ENCODE measurements around the gene TXLNG. TPM values are rescaled to one million over a fixed set of nuclear protein-coding genes. Genes with fewer than 3 reads are reported as not detected.

The TXLNG gene
- total RNA-seq, 4 donors from 2014 or later, result 9.6 to 13.6 (median 11.9) TPM

- intact Hi-C loops (cut with DNase I), result no loop called here
Observed at GRCh38 chrX:16834806-16835205, 48.5 kb downstream of the TXLNG start.

GRCh38 chrX:16836371-16836770 lies 50.1 kb downstream of the TXLNG start:
- intact Hi-C loops (cut with DNase I), result no loop called here
- no peak for DNase-seq (ENCODE audit: extremely low spot score)
- Histone ChIP-seq H3K27me3 (no peaks in the 10 kb centered on the region), H3K36me3 (peaks cover 0 to 76% (median 39%) of the 10 kb centered on the region in 4 donors), H3K27ac (replicated peaks in 1 of 4) (peak overlapping the region in 3 of 4 donors; percentile 8 to 46 (median 31)), H3K9me3 (no peaks in the 10 kb centered on the region), H3K4me1 (peaks cover 4 to 22% (median 21%) of the 10 kb centered on the region in 4 donors), H3K4me3 (no peak overlapping the region)
- WGBS, result 81% methylated on average over 9 of the region's 9 CpGs
- TF ChIP-seq CTCF (IDR thresholded peaks at IDR 0.05), result peak in 2 of 3 experiments; percentile 22 to 48
- no peak for TF ChIP-seq EP300 (IDR thresholded peaks at IDR 0.05)
- TF ChIP-seq POLR2AphosphoS5 (IDR thresholded peaks at IDR 0.05), result peak in 1 of 2 donors; percentile 9
- TF ChIP-seq POLR2A (IDR thresholded peaks at IDR 0.05; ENCODE audit: low read depth), result no peak

More at GRCh38 chrX:16834806-16835205, 48.5 kb downstream of the TXLNG start:
- Histone ChIP-seq H3K27me3 (no peaks in the 10 kb centered on the region), H3K4me1 (peaks cover 4 to 20% (median 17%) of the 10 kb centered on the region in 4 donors), H3K36me3 (peaks cover 0 to 63% (median 36%) of the 10 kb centered on the region in 4 donors), H3K9me3 (no peaks in the 10 kb centered on the region), H3K4me3 (no peak overlapping the region), H3K27ac (replicated peaks in 1 of 4) (peak overlapping the region; percentile 1 to 42 (median 30))
- WGBS, result 85% methylated on average over 6 of the region's 6 CpGs
- DNase-seq (ENCODE audit: extremely low spot score), result no peak
- TF ChIP-seq CTCF (IDR thresholded peaks at IDR 0.05), result no peak
- no peak for TF ChIP-seq POLR2A (IDR thresholded peaks at IDR 0.05; ENCODE audit: low read depth)
- no peak for TF ChIP-seq POLR2AphosphoS5 (IDR thresholded peaks at IDR 0.05)
- no peak for TF ChIP-seq EP300 (IDR thresholded peaks at IDR 0.05)

- TF ChIP-seq POLR2A (IDR thresholded peaks at IDR 0.05; ENCODE audit: low read depth) (no peak), CTCF (IDR thresholded peaks at IDR 0.05) (no peak), EP300 (IDR thresholded peaks at IDR 0.05) (no peak), POLR2AphosphoS5 (IDR thresholded peaks at IDR 0.05) (peak; percentile 3 to 47)
- no peak overlapping the region for H3K4me3 ChIP-seq
- peak overlapping the region; percentile 53 to 70 (median 66) for H3K27ac ChIP-seq (replicated peaks in 1 of 4)
- peaks cover 0 to 72% (median 33%) of the 10 kb centered on the region in 4 donors for H3K36me3 ChIP-seq
- H3K9me3 ChIP-seq, result no peaks in the 10 kb centered on the region
- peaks cover 4 to 30% (median 28%) of the 10 kb centered on the region in 4 donors for H3K4me1 ChIP-seq
- intact Hi-C loops (cut with DNase I), result no loop called here
- DNase-seq (ENCODE audit: extremely low spot score), result no peak
- no peaks in the 10 kb centered on the region for H3K27me3 ChIP-seq
- WGBS, result 67% methylated on average over 9 of the region's 11 CpGs
Observed at GRCh38 chrX:16838202-16839066, 52.2 kb downstream of the TXLNG start.

- H3K36me3 ChIP-seq, result peaks cover 0 to 63% (median 31%) of the 10 kb centered on the region in 4 donors
Observed at GRCh38 chrX:16839219-16839851, 53.1 kb downstream of the TXLNG start.

More at GRCh38 chrX:16839219-16839851, 53.1 kb downstream of the TXLNG start:
- WGBS, result 86% methylated on average over 5 of the region's 5 CpGs
- Histone ChIP-seq H3K4me1 (peaks cover 4 to 34% (median 30%) of the 10 kb centered on the region in 4 donors), H3K27ac (replicated peaks in 1 of 4) (peak overlapping the region; percentile 53 to 70 (median 59)), H3K9me3 (no peaks in the 10 kb centered on the region), H3K4me3 (no peak overlapping the region), H3K27me3 (no peaks in the 10 kb centered on the region)
- intact Hi-C loops (cut with DNase I), result no loop called here
- DNase-seq (ENCODE audit: extremely low spot score), result no peak
- TF ChIP-seq EP300 (IDR thresholded peaks at IDR 0.05) (no peak), POLR2AphosphoS5 (IDR thresholded peaks at IDR 0.05) (no peak), POLR2A (IDR thresholded peaks at IDR 0.05; ENCODE audit: low read depth) (no peak), CTCF (IDR thresholded peaks at IDR 0.05) (no peak)
